ENCODE results near the gene POTEF. TPM values are rescaled to one million over a fixed set of nuclear protein-coding genes. Genes with fewer than 3 reads are reported as not detected.
"Not testable (repeated sequence)": the region's sequence is repeated elsewhere in the genome, so short reads cannot be mapped to it uniquely, and the experiment has no call there.

Gene POTEF
- total RNA-seq, 1 experiment from 2014 or later: not detected

DNA sequence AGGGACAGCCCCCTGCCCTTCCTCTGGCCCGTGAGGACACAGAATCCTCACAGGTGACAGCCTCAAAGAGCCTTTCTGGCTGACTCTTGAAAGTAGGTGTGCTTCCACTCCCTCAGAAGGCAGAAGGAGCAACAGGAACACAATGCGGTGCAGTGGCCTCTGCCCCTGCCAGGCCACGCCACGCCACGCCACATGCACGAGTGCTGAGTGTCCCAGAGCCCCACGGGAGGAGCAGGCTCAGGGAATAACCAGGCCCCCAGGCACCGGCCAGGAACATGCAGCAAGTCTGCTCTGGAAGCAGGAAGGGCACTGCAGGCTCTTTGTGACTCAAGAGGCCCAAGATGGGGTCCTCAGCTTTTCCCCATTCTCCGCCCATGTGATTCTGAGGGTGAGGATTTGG is 33.9 kb upstream of the POTEF start:
- Mint-ChIP-seq H3K4me3 (ENCODE audit: low read depth, unreplicated experiment) (no peak overlapping the region), H3K36me3 (ENCODE audit: insufficient read depth, unreplicated experiment) (peaks cover 34% of the 10 kb centered on the region), H3K27me3 (ENCODE audit: unreplicated experiment) (no peaks in the 10 kb centered on the region), H3K4me1 (ENCODE audit: low read depth, unreplicated experiment) (no peaks in the 10 kb centered on the region), H3K27ac (ENCODE audit: unreplicated experiment) (no peak overlapping the region), H3K9me3 (ENCODE audit: low read depth, unreplicated experiment) (no peaks in the 10 kb centered on the region)
- CTCF ChIA-PET: no interaction called here
- no peak for DNase-seq
- BruUV-seq (replicated peaks): no TSS peak
- intact Hi-C loops (cut with micrococcal nuclease; ENCODE audit: unreplicated experiment): no loop called here
- TF ChIP-seq, protein P1, sequence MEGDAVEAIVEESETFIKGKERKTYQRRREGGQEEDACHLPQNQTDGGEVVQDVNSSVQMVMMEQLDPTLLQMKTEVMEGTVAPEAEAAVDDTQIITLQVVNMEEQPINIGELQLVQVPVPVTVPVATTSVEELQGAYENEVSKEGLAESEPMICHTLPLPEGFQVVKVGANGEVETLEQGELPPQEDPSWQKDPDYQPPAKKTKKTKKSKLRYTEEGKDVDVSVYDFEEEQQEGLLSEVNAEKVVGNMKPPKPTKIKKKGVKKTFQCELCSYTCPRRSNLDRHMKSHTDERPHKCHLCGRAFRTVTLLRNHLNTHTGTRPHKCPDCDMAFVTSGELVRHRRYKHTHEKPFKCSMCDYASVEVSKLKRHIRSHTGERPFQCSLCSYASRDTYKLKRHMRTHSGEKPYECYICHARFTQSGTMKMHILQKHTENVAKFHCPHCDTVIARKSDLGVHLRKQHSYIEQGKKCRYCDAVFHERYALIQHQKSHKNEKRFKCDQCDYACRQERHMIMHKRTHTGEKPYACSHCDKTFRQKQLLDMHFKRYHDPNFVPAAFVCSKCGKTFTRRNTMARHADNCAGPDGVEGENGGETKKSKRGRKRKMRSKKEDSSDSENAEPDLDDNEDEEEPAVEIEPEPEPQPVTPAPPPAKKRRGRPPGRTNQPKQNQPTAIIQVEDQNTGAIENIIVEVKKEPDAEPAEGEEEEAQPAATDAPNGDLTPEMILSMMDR (IDR thresholded peaks at IDR 0.05; ENCODE audit: unreplicated experiment): no peak

DNA sequence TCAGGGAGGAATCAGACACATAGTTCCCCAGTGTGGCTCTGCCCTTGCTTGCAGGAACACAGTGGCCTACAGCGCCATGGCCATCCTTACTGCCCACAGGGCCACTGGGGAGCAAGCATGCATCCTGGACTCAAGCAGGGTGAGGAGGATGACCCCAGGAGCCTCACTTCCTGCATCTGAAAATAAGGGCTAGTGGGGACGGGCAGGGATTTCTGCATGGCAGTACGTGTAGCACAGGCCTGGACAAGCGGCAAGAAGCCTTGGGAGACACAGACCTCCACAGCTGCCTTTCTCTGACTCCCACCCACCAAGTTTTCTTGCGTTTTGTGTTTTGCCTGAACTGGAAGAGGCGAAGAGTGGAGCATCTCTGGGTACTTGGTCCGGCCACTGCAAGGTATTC is 33.5 kb upstream of the POTEF start:
- intact Hi-C loops (cut with micrococcal nuclease; ENCODE audit: unreplicated experiment); BruUV-seq (replicated peaks); H3K27ac Mint-ChIP-seq (ENCODE audit: unreplicated experiment); DNase-seq; H3K27me3 Mint-ChIP-seq (ENCODE audit: unreplicated experiment); H3K4me1 Mint-ChIP-seq (ENCODE audit: low read depth, unreplicated experiment); H3K9me3 Mint-ChIP-seq (ENCODE audit: low read depth, unreplicated experiment); H3K4me3 Mint-ChIP-seq (ENCODE audit: low read depth, unreplicated experiment); CTCF ChIA-PET: not testable (repeated sequence)
- H3K36me3 Mint-ChIP-seq (ENCODE audit: insufficient read depth, unreplicated experiment): peaks cover 30% of the 10 kb centered on the region

DNA sequence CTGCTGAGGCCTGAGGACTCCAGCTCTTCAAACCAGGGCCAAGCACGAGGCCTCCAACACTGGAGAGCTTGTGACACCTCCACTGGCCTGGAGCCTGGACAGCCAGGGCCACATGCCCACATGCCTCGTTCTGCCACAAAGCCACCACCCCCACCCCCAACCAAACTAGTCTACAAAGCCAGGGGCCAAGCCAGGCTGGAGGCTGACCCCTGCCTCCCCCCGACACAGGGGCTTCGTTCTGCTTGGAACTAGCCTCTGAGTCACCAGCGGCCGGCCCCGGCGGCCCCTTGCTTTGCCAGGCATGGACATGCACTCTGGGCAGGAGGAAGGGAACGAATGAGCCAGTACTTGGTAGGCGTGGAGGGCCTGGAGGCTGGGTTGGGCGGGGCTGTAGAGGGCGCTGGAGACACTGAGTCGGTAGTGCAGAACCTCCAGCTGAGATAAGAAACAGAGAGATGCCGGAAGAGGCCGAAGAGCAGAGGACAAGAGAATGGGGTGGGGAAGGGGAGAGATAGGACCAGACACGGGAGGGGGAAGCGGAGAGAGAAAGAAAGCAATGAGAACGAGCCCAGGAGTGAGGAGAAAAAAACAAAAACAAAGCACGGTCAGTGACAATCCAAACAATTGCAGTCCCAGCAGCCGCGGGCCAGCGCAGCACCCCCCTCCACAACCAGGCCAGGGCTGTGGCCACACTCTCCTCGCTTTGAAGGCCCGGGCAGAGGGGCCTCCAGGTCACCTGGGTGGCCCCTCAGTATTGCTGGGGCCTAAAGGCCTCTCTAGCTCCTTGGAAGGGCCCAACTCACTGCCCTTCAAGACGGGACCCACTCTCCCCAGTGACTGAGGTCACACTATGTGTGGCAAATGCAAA is 32.0 kb upstream of the POTEF start:
- CTCF ChIA-PET; H3K27me3 Mint-ChIP-seq (ENCODE audit: unreplicated experiment); DNase-seq; H3K4me1 Mint-ChIP-seq (ENCODE audit: low read depth, unreplicated experiment); H3K27ac Mint-ChIP-seq (ENCODE audit: unreplicated experiment); H3K9me3 Mint-ChIP-seq (ENCODE audit: low read depth, unreplicated experiment); BruUV-seq (replicated peaks); intact Hi-C loops (cut with micrococcal nuclease; ENCODE audit: unreplicated experiment); H3K4me3 Mint-ChIP-seq (ENCODE audit: low read depth, unreplicated experiment): not testable (repeated sequence)
- H3K36me3 Mint-ChIP-seq (ENCODE audit: insufficient read depth, unreplicated experiment): peaks cover 24% of the 10 kb centered on the region

DNA sequence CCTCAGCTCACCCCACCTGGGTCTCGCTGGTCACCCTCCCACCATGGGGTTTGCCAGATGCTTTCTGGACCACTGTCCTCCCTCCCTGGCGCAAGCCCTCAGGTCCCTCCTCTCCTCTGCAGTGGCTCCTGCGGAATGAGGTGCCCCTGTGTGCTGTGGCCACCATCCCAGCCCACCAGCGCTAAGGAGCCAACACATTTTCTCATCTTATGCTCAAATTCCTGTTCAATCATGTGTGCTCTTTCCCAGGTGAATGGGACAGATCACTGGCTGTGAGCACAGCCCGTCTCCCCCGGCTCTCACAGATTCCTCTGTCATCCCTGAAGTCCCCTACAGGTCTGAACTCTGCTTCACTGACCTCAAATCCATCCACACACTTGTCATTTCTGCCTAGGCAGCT is 31.1 kb upstream of the POTEF start:
- BruUV-seq (replicated peaks): no TSS peak
- H3K36me3 Mint-ChIP-seq (ENCODE audit: insufficient read depth, unreplicated experiment): peaks cover 26% of the 10 kb centered on the region
- intact Hi-C loops (cut with micrococcal nuclease; ENCODE audit: unreplicated experiment): no loop called here
- H3K4me1 Mint-ChIP-seq (ENCODE audit: low read depth, unreplicated experiment): no peaks in the 10 kb centered on the region
- no peaks in the 10 kb centered on the region for H3K9me3 Mint-ChIP-seq (ENCODE audit: low read depth, unreplicated experiment)
- H3K4me3 Mint-ChIP-seq (ENCODE audit: low read depth, unreplicated experiment): no peak overlapping the region
- DNase-seq: no peak
- CTCF ChIA-PET: no interaction called here
- no peak overlapping the region for H3K27ac Mint-ChIP-seq (ENCODE audit: unreplicated experiment)
- H3K27me3 Mint-ChIP-seq (ENCODE audit: unreplicated experiment): no peaks in the 10 kb centered on the region
- TF ChIP-seq, protein P1 (IDR thresholded peaks at IDR 0.05; ENCODE audit: unreplicated experiment): no peak

DNA sequence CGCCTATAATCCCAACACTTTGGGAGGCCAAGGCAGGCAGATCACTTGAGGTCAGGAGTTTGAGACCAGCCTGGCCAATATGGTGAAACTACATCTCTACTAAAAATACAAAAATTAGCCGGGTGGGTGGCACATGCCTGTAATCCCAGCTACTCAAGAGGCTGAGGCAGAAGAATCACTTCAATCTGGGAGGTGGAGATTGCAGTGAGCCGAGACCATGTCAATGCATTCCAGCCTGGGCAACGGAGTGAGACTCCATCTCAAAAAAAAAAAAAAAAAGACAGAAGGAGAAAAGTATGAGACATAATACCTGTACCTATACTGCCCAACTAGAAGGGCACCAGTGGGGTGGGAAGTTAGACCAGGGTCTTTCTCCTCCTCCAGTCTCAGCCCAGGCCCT is 30.4 kb upstream of the POTEF start:
- BruUV-seq (replicated peaks); DNase-seq; H3K9me3 Mint-ChIP-seq (ENCODE audit: low read depth, unreplicated experiment); H3K27ac Mint-ChIP-seq (ENCODE audit: unreplicated experiment); H3K4me1 Mint-ChIP-seq (ENCODE audit: low read depth, unreplicated experiment); H3K27me3 Mint-ChIP-seq (ENCODE audit: unreplicated experiment); intact Hi-C loops (cut with micrococcal nuclease; ENCODE audit: unreplicated experiment); CTCF ChIA-PET; H3K4me3 Mint-ChIP-seq (ENCODE audit: low read depth, unreplicated experiment): not testable (repeated sequence)
- peaks cover 21% of the 10 kb centered on the region for H3K36me3 Mint-ChIP-seq (ENCODE audit: insufficient read depth, unreplicated experiment)

DNA sequence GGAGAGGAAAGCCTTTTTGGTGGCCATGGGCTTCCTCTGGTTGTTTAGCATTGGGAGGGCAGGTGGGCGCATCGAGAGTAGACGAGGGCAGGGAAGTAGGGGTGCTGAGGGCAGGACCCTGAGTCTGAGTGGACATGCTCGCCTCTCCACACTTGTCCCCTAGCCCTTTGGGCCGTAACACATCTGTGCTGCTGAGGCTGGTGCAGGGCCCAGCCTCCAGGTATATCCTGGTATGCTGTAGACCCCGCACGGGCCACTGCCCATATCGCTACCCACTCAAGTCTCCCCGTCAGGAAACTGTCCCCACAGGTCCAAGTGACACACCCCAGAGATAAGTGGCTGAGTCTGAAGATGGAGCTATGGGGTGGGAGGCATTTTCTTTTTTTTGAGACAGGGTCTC is 29.6 kb upstream of the POTEF start:
- CTCF ChIA-PET: no interaction called here
- BruUV-seq (replicated peaks): no TSS peak
- intact Hi-C loops (cut with micrococcal nuclease; ENCODE audit: unreplicated experiment): no loop called here
- H3K9me3 Mint-ChIP-seq (ENCODE audit: low read depth, unreplicated experiment): no peaks in the 10 kb centered on the region
- H3K36me3 Mint-ChIP-seq (ENCODE audit: insufficient read depth, unreplicated experiment): peaks cover 17% of the 10 kb centered on the region
- DNase-seq: no peak
- H3K27ac Mint-ChIP-seq (ENCODE audit: unreplicated experiment): no peak overlapping the region
- H3K4me3 Mint-ChIP-seq (ENCODE audit: low read depth, unreplicated experiment): no peak overlapping the region
- no peaks in the 10 kb centered on the region for H3K4me1 Mint-ChIP-seq (ENCODE audit: low read depth, unreplicated experiment)
- no peaks in the 10 kb centered on the region for H3K27me3 Mint-ChIP-seq (ENCODE audit: unreplicated experiment)
- TF ChIP-seq, protein P1 (IDR thresholded peaks at IDR 0.05; ENCODE audit: unreplicated experiment): no peak

DNA sequence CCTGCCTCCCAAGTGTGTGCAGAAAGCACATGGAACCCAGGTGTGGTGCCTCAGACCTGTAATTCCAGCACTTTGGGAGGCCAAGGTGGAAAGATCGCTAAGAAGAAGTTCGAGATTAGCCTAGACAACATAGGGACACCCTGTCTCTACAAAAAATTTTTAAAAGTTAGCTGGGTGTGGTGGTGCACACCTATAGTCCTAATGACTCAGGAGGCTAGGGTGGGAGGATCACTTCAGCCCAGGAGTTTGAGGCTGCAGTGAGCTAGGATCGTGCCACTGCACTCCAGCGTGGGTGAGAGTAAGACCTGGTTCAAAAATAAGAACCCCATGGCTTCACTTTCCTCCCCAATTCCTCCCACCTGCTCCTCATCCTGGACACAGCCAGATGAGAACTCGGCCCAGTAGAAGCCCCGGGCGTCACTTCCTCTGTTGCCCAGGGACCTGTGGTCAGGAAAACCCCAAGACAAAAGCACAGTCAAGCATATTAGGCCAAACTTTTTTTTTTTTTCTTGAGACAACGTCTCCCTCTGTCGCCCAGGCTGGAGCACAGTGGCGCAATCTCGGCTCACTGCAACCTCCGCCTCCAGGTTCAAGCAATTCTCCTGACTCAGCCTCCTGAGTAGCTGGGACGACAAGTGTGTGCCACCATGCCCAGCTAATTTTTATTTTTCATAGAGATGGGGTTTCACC is 28.9 kb upstream of the POTEF start:
- H3K36me3 Mint-ChIP-seq (ENCODE audit: insufficient read depth, unreplicated experiment): peaks cover 18% of the 10 kb centered on the region
- H3K4me1 Mint-ChIP-seq (ENCODE audit: low read depth, unreplicated experiment); H3K4me3 Mint-ChIP-seq (ENCODE audit: low read depth, unreplicated experiment); H3K9me3 Mint-ChIP-seq (ENCODE audit: low read depth, unreplicated experiment); intact Hi-C loops (cut with micrococcal nuclease; ENCODE audit: unreplicated experiment); H3K27ac Mint-ChIP-seq (ENCODE audit: unreplicated experiment); DNase-seq; H3K27me3 Mint-ChIP-seq (ENCODE audit: unreplicated experiment); BruUV-seq (replicated peaks): not testable (repeated sequence)
- CTCF ChIA-PET: interaction anchor here (0.6 kb wide), 1 partner anchor 32 kb away, joined by 4 read pairs; no protein-coding TSS in a partner anchor
